NCI-H345 treated with DMSO at 0.1 percent for 48 hours (cell line): Measurements from ENCODE around the gene MYLIP.

Experiments
- DNase-seq: peaks from one replicate; lab custom pipeline; 2025; ENCODE audit not compliant: unreplicated experiment; lab: John Stamatoyannopoulos, UW

Gene MYLIP

GRCh38 chr6:16137451-16137801, 8.5 kb downstream of the MYLIP start:
- no peak for DNase-seq

GRCh38 chr6:16139556-16139955, 10.7 kb downstream of the MYLIP start:
- DNase-seq = no peak

GRCh38 chr6:16140607-16141006, 11.7 kb downstream of the MYLIP start:
- no peak for DNase-seq

- no peak for DNase-seq
These were observed 12.6 kb downstream of the MYLIP start for GRCh38 chr6:16141514-16141913.

GRCh38 chr6:16145038-16145437, 16.2 kb downstream of the MYLIP start:
- no peak for DNase-seq

GRCh38 chr6:16146028-16146427, 17.1 kb downstream of the MYLIP start:
- DNase-seq = no peak

GRCh38 chr6:16146527-16146955, 17.7 kb downstream of the MYLIP start:
- no peak for DNase-seq

GRCh38 chr6:16148498-16148897, 19.6 kb downstream of the MYLIP start:
- DNase-seq = no peak

GRCh38 chr6:16149305-16149704, 20.4 kb downstream of the MYLIP start:
- DNase-seq = no peak

GRCh38 chr6:16150098-16150497, 21.2 kb downstream of the MYLIP start:
- no peak for DNase-seq

GRCh38 chr6:16153211-16153820, 24.4 kb downstream of the MYLIP start:
- no peak for DNase-seq

- no peak for DNase-seq
These were observed 26.0 kb downstream of the MYLIP start for GRCh38 chr6:16154904-16155303.

GRCh38 chr6:16157492-16157891, 28.6 kb downstream of the MYLIP start:
- DNase-seq = no peak

- peak; percentile 15 for DNase-seq
These were observed 29.0 kb downstream of the MYLIP start for GRCh38 chr6:16157909-16158308.

GRCh38 chr6:16158943-16159557, 30.2 kb downstream of the MYLIP start:
- no peak for DNase-seq

GRCh38 chr6:16160794-16161193, 31.9 kb downstream of the MYLIP start:
- no peak for DNase-seq

- no peak for DNase-seq
These were observed 33.1 kb downstream of the MYLIP start for GRCh38 chr6:16162003-16162402.

GRCh38 chr6:16163066-16163465, 34.2 kb downstream of the MYLIP start:
- no peak for DNase-seq

GRCh38 chr6:16163535-16164300, 34.8 kb downstream of the MYLIP start:
- no peak for DNase-seq

- DNase-seq = no peak
These were observed 36.8 kb downstream of the MYLIP start for GRCh38 chr6:16165641-16166040.

GRCh38 chr6:16166871-16167608, 38.2 kb downstream of the MYLIP start:
- DNase-seq = no peak

- DNase-seq = no peak
These were observed 39.2 kb downstream of the MYLIP start for GRCh38 chr6:16168121-16168520.
